HG03439 (cell line): Measurements from ENCODE around the gene TLX1.

ENCODE experiments used
- ATAC-seq: cut with Tn5 transposase; IDR thresholded peaks from one replicate; pipeline ENCODE4 v1.9.1; 2021; ENCODE audit warnings: mild to moderate bottlenecking, moderate library complexity; ENCODE audit not compliant: unreplicated experiment

The TLX1 gene

DNA sequence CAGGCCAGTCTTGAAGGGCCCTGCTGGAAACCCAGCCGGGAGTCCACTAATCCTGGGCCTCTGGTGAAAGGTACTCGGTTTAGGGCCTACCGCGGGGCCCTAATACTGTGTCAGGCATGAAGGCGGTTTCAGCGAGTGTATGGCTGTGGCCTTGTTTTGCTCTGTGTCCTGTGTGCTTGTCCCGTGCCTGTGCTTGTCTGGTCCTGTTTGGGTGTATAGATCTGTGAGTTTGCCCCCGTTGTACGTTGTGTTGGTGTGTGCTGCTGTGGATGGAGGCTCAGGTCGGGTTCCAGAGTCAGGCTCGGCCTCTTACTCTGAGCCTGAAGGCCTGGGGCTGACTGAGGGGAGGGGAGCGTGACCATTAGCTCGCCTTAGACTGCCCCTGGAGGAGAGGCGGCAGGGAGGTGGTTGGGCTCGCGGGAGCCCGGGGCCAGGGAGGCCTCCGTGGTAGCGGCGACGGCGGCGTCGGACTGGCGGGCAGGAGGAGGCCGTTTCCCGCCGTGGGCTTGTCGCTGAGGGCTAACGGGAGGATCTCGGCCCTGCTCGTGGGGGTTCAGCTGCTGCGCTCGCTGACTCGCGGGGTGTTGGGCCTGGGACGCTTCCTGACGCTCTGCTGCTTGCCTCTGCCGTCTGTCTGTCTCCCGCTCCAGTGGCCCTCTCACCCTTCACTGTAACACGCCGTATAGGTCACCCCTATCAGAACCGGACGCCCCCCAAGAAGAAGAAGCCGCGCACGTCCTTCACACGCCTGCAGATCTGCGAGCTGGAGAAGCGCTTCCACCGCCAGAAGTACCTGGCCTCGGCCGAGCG, 2.6 kb downstream of the TLX1 start:
- ATAC-seq, result no peak

DNA sequence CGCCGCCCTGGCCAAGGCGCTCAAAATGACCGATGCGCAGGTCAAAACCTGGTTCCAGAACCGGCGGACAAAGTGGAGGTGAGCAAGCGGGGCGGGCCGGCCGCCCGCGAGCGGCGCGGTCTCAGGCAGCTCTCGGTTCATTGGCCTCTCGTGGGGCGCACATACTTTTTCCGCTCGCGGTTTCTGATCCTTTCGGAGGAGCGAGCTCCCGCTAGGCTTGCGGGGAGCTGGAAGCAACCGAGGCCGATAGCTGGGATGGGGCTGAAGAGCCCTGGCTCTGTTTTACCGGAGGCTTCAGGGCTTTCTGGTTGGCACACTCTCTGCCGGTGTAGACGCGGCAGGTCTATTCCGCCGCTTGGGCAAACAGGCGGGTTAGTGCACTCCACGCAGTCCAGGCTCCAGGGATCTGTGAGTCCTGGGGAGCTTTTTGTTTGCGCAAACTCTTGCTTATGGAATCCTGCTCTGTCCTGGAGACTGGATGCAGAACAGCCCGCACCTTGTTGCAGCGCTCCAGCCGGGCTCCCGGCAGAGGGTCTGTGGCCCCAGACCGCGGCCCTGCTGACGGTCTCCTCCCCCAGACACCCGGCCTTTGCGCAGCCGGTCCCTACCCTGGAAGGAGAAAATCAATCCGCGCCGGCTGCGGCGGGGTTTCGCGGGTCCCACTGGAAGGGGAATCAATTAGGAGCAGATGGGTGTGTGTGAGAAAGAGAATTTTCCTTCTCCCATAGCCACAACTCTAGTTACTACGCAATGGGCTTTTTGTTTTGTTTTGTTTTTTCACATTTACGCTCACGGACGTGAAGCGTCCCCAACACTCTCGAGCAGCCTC, 3.4 kb downstream of the TLX1 start:
- ATAC-seq, result no peak

DNA sequence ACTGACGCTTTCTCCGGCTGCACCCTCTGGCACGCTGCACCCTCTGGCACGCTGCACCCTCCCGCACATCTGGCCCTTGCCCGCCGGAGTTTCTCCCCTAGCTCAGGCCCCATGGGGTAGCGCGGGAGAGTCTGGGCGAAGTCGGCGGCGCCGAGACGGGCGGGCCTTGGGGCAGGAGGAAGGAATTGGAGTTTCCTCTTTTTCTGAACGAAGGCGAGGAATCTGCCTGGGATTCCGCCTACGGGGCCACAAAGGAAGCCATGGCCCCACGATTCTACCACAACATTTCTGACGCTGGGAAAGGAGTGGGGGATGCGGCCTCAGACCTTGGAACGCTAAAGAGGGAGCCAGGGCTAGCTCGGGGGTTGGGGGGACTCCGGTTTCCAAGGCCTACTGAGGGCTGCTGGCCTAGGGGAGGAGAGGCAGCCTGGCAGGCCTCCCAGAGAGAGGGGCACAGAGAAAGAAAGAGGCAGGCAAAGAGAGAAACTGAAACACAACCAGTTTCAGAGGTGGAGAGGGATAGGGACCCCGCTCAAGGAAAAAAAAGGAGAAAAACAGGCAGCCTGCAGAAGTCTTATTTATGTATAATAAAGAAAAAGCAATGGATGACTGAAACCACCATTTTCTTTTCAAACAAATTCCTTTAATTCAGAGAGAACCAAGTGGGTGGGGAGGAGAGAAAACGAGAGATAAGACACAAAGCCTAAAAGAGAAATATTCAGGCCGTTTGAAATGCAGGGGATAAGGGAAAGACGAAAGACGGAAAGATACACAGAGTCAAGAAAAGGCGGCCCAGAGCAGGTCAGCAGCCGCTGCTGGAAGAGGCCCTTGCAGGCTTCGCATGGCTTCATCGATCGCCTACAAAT, 4.3 kb downstream of the TLX1 start:
- ATAC-seq, result no peak

DNA sequence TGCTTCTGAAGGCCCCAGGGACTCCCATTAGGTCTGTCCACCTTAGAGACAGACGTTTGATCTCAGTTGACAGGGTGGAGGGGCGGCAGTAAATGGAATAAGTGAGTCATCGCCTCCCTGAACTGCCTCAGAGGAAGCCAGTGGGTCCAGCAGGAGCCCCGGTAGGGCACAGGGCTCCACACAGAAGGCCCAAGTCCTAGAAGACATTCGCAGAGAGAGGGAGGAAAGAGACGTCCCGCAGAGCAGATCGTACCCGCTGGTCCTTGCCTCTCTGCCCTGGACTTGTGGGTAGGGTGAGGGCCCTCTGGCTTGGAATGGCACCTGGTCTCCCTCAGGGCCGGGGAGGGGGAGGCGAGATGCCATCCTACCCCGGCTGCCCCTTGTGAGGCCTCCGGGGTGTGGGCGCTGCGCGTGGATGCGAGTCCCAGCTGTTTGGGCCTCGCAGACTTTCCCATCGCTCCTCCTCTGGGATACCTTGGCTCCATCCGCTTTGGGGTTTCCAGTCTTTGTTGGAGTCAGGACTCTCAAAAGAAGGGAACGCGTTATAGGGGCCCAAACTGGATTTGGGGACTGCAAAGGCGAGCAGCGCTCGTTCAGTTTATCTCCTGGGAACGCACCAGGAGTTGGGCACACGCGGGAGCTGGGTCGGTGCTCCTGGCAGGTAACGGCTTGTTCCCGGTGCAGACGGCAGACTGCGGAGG, 5.1 kb downstream of the TLX1 start:
- no peak for ATAC-seq

DNA sequence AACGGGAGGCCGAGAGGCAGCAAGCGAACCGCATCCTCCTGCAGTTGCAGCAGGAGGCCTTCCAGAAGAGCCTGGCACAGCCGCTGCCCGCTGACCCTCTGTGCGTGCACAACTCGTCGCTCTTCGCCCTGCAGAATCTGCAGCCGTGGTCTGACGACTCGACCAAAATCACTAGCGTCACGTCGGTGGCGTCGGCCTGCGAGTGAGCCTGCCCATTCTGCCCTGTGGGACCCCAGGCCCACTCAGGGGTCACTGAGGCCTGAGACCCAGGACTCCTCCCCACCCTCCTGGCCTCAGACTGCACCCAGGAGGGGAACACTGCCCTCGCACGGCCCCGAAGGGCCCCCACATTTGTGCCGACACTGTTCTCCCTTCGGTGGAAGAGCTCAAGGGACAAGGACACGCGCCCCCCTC, 5.6 kb downstream of the TLX1 start:
- ATAC-seq, result no peak

DNA sequence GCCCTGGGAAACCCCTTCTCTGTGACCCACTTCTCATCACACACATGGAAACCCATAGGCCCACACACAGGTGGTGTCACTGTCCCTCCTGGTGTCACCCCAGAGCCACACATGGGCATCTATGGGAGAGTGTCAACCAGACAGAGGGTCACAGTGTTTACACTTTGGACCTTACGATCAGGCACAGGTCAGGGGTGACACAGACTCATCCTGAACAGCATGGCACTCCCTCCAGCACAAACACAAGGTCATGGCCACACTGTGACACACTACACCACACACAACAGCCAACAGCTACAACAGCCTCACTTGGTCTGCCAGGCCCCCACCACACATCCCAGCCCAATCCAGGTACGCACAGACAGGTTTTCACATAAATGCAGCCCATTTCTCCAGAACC, 6.2 kb downstream of the TLX1 start:
- no peak for ATAC-seq

DNA sequence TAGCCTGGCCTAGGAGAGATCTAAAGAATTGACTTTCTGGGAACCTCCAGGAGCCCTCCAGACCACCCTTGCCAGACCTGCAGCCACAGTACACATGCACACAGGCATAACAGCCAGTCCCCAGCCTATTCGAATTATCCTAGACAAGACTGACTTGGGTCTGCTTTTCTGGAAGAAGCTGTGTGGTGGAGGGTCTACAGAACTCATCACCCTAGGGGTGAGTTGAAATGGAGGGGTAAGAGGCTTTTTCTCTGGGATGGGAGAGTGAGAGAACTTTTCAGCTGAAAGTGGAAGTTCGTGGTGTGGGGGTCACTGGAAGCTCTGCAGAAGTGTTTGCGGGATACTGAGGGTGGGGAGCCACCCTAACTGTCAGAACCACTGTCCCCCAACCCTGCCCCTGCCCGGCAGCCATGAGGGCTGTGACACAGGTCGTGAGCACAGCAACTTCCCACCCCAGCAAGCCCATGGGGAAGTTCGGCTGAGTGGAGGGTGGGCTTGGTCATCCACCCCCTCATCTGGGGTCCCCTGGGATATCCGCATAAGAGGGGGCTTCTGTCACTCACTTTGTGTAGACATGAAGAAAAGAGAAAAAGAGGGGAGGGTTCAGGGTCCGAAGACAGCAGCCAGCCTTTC, 7.8 kb downstream of the TLX1 start:
- no peak for ATAC-seq

DNA sequence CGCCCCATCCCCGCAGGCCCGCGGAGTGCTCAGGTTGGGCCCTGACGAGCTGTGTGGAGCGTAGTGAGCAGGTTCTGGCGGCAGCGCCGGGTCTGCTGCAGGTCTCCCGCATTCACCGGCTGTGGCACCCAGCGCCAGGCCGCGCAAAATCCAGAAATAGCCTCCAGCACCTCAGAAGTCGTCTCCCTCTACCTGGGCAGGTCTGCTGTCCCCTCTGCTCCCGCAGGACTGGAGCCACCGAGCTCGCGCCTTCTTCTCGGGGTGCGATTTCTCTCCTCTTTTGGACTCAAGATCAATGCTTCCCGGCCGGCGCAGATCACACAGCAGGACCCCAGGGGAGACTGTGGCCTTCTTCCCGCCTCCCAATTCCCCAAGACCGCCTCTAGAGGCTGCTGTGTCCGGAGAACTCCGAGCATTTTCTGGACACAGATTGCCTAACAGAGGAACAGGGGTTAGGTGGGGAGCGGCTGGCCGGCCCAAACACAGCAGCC, 8.4 kb downstream of the TLX1 start:
- ATAC-seq, result no peak

DNA sequence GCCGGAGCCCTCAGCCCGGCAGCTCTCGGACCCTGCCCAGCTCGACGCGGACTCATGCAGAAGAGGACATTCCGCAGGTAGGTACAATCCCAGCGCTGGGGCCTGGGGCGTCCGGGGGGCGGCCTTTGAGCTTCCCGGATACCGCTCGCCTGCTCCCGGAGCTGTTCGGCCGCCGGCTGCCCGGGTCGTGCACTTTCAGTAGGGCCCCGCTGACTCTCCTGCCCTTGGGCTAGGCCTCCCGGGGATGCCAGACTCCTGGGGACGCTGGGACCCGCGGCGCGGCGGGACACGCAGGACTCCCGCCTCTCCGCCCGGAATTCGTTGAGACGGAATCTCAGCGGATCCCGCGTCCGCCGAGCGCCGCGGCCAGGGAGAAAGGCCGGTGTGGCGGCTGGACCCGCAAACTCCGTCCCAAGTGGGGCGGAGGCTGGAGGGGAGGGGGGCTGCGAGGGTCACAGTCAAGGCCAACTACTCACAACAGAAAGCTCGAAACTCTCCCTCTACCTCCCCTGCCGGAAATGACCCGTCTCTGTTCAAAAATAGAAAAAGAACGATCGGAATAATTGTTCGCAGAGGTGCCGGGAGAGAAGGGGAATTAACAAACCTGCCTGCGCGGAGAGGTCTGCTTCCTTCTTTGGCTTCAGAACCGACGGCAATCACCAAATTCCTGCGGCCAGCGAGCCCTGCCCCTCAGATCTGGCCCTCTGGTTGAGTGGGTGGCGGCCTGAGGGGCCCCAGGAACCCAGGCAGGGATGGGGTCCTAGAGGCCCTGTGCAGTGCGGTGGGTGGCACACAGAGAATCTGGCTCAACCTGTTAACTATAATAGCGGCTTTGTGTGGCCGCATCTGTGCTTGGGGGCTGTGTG, 9.2 kb downstream of the TLX1 start:
- no peak for ATAC-seq

DNA sequence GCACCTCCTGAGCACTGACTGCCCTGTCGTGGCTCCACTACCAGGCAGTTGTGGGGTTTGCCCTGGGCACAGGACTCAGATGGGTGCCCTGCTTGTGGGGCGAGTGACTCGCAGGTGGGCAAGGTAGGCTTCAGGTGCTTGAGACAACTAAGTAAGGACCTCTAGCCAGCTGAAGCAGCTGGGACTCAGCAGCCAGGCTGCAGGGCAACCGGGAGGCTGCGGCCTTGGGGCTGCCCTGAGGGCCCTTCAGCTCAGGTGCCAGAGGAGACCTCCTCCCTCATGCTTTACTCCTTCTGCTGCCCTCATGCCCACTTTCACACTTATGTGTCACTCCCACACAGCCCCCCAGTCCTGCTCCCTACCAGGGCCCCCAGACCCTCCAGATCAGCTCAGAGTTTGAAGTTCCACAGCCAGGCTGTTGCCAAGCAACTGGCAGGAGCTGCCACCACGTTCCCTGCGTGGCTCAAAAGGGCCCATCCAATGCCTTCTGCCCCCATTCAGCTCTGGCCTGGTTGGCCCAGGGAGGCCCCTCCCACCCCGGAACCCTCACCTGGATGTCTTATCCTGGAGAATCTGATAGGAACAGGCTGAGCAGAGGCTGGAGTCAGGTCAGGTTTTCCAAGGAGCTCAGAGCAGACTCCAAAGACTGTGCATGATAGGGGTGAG, 10.0 kb downstream of the TLX1 start:
- ATAC-seq, result no peak

DNA sequence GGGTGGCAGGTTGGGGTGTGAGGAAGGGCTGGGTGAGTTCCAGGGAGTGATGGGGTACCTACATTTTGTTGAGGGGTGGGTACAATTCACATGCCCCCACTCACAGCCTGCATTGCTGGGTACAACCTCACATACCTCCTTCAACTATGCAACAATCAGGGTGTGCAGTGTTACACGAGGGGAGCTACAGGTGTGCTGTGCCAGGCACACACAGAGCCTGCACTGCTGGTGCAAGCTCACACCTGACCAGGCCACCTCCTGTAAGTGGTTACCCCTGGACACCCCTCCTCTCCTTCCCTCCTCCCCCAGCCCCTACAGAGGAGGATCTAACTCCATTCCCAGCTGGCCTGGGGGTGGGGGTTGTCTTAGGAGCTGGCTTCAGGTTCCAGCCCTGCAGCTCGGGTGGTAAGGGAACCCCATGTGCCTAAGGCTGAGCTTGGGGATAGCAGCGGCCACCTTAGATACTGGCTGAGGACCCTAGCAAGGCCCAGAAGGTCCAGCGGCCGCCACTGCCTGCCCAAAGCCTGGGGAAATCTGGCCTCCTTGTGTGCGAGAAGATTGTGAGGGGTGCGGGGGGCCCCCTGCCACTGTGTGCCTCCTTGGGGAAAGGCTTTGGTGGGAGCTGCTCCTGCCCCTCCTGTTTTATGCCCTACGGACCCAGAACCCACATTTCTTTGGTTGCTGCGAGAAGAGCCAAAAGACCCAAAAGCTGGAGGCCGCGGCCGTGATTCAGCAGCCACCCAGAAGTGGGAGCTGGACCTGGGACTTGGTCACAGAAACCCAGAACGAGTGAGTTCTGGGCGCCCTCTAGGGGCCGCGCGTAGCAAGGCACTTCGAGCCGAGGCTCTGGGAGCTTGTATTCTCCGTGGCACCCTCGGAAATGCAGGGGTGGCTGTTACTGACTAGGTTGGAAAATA, 10.8 kb downstream of the TLX1 start:
- peak; percentile 80 for ATAC-seq

DNA sequence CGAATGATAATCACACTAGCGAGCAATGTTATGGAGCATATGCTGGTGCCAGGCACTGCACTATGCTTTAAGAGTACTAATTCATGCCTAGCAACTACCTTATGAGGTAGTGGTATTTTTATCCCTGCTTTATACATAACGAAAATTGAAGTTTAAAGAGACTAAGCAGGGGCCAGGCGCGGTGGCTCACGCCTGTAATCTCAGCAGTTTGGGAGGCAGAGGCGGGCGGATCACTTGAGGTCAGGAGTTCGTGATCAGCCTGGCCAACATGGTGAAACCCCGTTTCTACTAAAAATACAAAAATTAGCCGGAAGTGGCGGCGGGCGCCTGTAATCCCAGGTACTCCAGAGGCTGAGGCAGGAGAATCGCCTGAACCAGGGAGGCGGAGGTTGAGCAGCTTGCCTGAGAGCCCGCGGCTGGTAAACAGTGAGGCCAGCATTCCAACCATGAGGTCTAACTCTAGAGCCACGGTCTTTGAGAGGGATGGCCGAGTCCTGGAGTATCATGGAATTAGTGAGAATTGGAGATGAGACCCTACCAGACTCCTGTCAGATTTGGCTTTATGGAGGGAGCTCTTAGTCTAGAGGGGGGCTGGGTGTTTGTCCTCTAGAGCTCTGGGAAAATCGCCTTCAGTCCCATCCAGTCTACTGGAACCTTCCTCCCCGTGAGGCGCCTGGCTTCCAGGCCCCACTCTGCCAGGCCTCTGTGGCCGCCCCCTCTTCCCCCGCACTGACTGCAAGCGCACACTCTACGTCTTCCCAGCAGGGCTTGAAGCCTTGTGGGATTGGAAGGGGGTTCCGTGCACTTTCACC, 11.6 kb downstream of the TLX1 start:
- no peak for ATAC-seq

DNA sequence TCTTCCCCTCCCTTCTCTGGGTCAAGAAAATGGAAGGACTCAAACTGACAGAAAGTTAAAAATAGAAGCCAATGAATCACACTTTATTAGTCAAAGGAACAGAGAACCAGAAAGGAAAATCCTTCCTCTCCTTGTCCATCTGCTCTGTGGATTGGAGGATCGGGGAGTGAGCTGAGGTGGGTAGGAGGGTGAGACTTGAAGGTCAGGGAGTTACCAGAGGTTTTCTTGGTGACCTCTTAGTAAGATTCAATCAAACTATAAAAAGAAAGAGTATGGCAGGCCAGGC, 12.2 kb downstream of the TLX1 start:
- no peak for ATAC-seq

DNA sequence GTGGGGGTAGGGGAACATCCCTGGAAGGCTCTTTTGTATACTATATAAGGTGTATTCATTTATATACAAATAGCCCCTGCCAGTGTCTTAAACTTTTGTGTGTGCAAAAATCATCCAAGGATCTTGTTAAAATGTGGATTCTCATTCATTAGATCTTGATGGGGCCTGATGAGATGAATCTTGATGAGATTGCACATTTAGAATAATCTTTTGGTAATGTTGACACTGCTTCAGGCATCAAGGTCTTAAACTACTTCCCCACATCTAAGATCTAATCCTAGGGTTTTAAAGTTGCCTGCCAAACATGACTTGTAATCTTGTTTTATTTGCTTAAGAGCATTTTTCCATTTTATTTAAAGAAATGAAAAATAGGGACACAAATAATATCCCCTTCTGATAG, 13.0 kb downstream of the TLX1 start:
- no peak for ATAC-seq

DNA sequence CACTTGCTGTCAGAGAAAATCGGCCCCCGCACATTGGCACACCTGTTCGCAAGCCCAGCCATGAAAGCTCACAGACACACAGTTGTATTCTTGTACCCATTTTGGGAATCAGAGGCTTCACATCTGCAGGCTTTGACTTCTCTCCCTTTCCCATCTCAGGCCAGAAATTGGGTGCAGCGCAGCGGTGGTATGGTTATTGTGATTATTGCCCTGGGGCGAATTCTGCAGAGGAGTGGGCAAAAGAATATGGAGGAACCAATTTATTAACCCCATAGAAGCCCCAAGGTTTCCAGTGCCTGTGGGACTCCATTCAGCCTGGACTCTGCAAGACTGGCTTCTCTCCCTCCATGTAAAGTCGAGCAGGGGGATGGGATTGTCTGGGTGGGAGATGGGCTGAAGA, 14.0 kb downstream of the TLX1 start:
- no peak for ATAC-seq

DNA sequence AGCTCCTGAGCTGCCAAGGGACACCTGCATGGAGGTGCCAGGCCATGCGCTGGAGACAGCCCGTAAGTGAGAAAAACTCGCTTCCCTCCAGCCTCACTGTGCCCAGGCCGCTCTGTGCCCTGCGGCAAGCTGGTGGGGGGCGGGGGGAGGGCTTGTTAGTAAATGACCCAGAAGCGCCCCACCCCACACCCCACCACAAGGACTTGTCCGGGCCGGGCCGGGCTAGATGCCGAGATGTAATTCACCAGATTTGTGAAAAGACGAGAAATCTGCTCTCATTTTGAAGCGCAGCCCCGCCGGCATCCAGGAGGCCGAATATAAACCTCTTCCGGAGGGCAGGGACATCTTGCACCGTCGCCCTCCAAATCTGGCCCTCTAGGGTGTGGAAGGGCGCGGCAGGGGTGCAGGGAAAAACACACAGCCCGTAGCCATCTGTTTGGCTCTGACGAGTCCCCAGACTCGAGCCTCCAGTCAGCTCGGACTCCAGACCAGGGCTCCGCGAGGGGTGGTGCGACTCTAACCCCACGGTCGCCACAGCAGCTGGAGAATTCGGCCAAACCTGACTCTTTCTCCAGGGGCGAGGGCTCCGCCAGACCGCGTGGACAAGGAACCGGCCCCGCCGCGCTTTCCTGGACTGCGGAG, 14.8 kb downstream of the TLX1 start:
- ATAC-seq, result no peak
